Neural cell (in vitro differentiated cells): ENCODE results near the gene ACOX1. TPM values are rescaled to one million over a fixed set of nuclear protein-coding genes. Genes with fewer than 3 reads are reported as not detected.

ENCODE experiments used
- H2AFZ ChIP-seq: fragments of 200-600, 300-800 bp; sonication (generic), shearing (Covaris generic); 2 replicates; pipeline ENCODE4 v1.6.0; 2014; ENCODE audit warnings: low read depth, mild to moderate bottlenecking, antibody characterized with exemption, low read length, moderate library complexity
- H3F3A ChIP-seq: fragments of 200-600 bp; shearing (Covaris generic); 2 replicates; pipeline ENCODE4 v1.6.1; 2016; ENCODE audit warnings: mild to moderate bottlenecking, moderate library complexity, mixed read lengths, antibody characterized with exemption, low read length; ENCODE audit not compliant: insufficient read depth, poor library complexity, severe bottlenecking
- H3K27ac ChIP-seq: fragments of 200-600, 300-800 bp; sonication (generic), shearing (Covaris generic); 2 replicates; pipeline ENCODE4 v1.5.1; 2014; ENCODE audit warnings: mild to moderate bottlenecking, low read length, moderate library complexity
- H3K27me3 ChIP-seq: fragments of 300-800, 200-600 bp; sonication (generic), shearing (Covaris generic); 2 replicates; pipeline ENCODE4 v1.6.0; 2014; ENCODE audit warnings: mild to moderate bottlenecking, low read depth, low read length, moderate library complexity; ENCODE audit not compliant: insufficient read depth
- H3K36me3 ChIP-seq: fragments of 300-800, 200-600 bp; sonication (generic), shearing (Covaris generic); 2 replicates; pipeline ENCODE4 v1.5.1; 2014; ENCODE audit warnings: mild to moderate bottlenecking, antibody characterized with exemption, low read length, moderate library complexity; ENCODE audit not compliant: insufficient read depth
- H3K4me2 ChIP-seq: fragments of 300-800, 200-600 bp; sonication (generic), shearing (Covaris generic); 2 replicates; pipeline ENCODE4 v1.6.0; 2014; ENCODE audit warnings: mild to moderate bottlenecking, low read length
- H3K4me3 ChIP-seq: fragments of 300-800, 200-600 bp; sonication (generic), shearing (Covaris generic); 2 replicates; pipeline ENCODE4 v1.5.1; 2014; ENCODE audit warnings: mild to moderate bottlenecking, low read length, moderate library complexity
- H3K79me2 ChIP-seq: fragments of 200-600 bp; shearing (Covaris generic); replicated peaks from 2 replicates; pipeline ENCODE4 v1.6.0; 2014; ENCODE audit warnings: mild to moderate bottlenecking, low read length, moderate library complexity; ENCODE audit not compliant: insufficient read depth
- H3K9ac ChIP-seq: fragments of 300-800, 200-600 bp; sonication (generic), shearing (Covaris generic); 2 replicates; pipeline ENCODE4 v1.6.1; 2016; ENCODE audit warnings: mild to moderate bottlenecking, low read length, mixed read lengths
- H3K9me2 ChIP-seq: fragments of 200-600 bp; shearing (Covaris generic); 2 replicates; pipeline ENCODE4 v1.6.1; 2016; ENCODE audit warnings: mild to moderate bottlenecking, low read length, mixed read lengths; ENCODE audit not compliant: insufficient read depth
- H3K9me3 ChIP-seq: fragments of 200-600, 300-800 bp; sonication (generic), shearing (Covaris generic); 2 replicates; pipeline ENCODE4 v1.6.1; 2016; ENCODE audit warnings: mild to moderate bottlenecking, mixed run types, low read length, moderate library complexity, mixed read lengths
- H4K20me1 ChIP-seq: fragments of 200-600 bp; shearing (Covaris generic); 2 replicates; pipeline ENCODE4 v1.6.1; 2016; ENCODE audit warnings: mild to moderate bottlenecking, mixed run types; ENCODE audit not compliant: insufficient read depth
- CTCF ChIP-seq: fragments of 450-650 bp; IDR thresholded peaks from 2 replicates; pipeline ENCODE4 v1.5.1; 2014; ENCODE audit warnings: antibody characterized with exemption, mild to moderate bottlenecking, moderate library complexity; ENCODE audit not compliant: poor library complexity, severe bottlenecking
- EP300 ChIP-seq: fragments of 450-650 bp; conservative IDR thresholded peaks from 2 replicates; pipeline ENCODE4 v1.6.1; 2014; ENCODE audit warnings: antibody characterized with exemption, mild to moderate bottlenecking, moderate library complexity; ENCODE audit not compliant: poor library complexity, severe bottlenecking
- EZH2 ChIP-seq: fragments of 200-600, 300-800 bp; shearing (Covaris generic), sonication (generic); IDR thresholded peaks from 2 replicates; pipeline ENCODE4 v1.6.1; 2014; ENCODE audit warnings: antibody characterized with exemption, low read length, borderline replicate concordance, mild to moderate bottlenecking; ENCODE audit not compliant: insufficient read depth, poor library complexity, severe bottlenecking
- MXI1 ChIP-seq: fragments of 450-650 bp; conservative IDR thresholded peaks from 2 replicates; pipeline ENCODE4 v1.6.1; 2014; ENCODE audit warnings: antibody characterized with exemption, mild to moderate bottlenecking; ENCODE audit not compliant: poor library complexity, severe bottlenecking
- POLR2AphosphoS5 ChIP-seq: IDR thresholded peaks from 2 replicates; pipeline ENCODE4 v1.6.1; 2012
- RAD21 ChIP-seq: fragments of 450-650 bp; conservative IDR thresholded peaks from 2 replicates; pipeline ENCODE4 v1.6.1; 2014; ENCODE audit warnings: antibody characterized with exemption, mild to moderate bottlenecking, moderate library complexity
- REST ChIP-seq: IDR thresholded peaks from 2 replicates; pipeline ENCODE4 v1.6.1; 2012; ENCODE audit warnings: borderline replicate concordance
- SMC3 ChIP-seq: fragments of 450-650 bp; conservative IDR thresholded peaks from 2 replicates; pipeline ENCODE4 v1.6.1; 2014; ENCODE audit warnings: antibody characterized with exemption, mild to moderate bottlenecking, moderate library complexity; ENCODE audit not compliant: poor library complexity
- TAF1 ChIP-seq: IDR thresholded peaks from 2 replicates; pipeline ENCODE4 v1.6.1; 2012; ENCODE audit warnings: low read depth
- polyA plus RNA-seq: library from polyadenylated mRNA; depleted of rRNA; stranded (reverse); fragments of >200 nt; gene quantifications from 2 replicates; pipeline ENCODE4 v1.2.3, GENCODE V29; 2014

ACOX1 gene
- polyA plus RNA-seq, 1 donor from 2014 or later: 31.2 TPM

- no peaks in the 10 kb centered on the region for H3K9me3 ChIP-seq
- H2AFZ ChIP-seq: no peak overlapping the region
- H3K9me2 ChIP-seq: no peaks in the 10 kb centered on the region
- H3F3A ChIP-seq: no peaks in the 10 kb centered on the region
- no peak overlapping the region for H3K4me3 ChIP-seq
- H3K9ac ChIP-seq: no peak overlapping the region
- H3K27me3 ChIP-seq: no peaks in the 10 kb centered on the region
- no peak for TF ChIP-seq CTCF
- no peak for TF ChIP-seq TAF1
- TF ChIP-seq POLR2AphosphoS5: no peak
- no peak for TF ChIP-seq SMC3
- TF ChIP-seq MXI1: no peak
- H3K79me2 ChIP-seq: no peaks in the 10 kb centered on the region
- no peaks in the 10 kb centered on the region for H4K20me1 ChIP-seq
- H3K36me3 ChIP-seq: no peaks in the 10 kb centered on the region
- no peak overlapping the region for H3K27ac ChIP-seq
- no peak overlapping the region for H3K4me2 ChIP-seq
These were observed 69.1 kb downstream of the ACOX1 start for GRCh38 chr17:75909812-75910274.

GRCh38 chr17:75909051-75909811 is 69.7 kb downstream of the ACOX1 start:
- Histone ChIP-seq H4K20me1 (no peaks in the 10 kb centered on the region), H3K9me2 (no peaks in the 10 kb centered on the region), H3F3A (no peaks in the 10 kb centered on the region), H2AFZ (no peak overlapping the region), H3K9ac (no peak overlapping the region), H3K9me3 (no peaks in the 10 kb centered on the region), H3K4me2 (no peak overlapping the region), H3K4me3 (no peak overlapping the region), H3K27me3 (no peaks in the 10 kb centered on the region), H3K27ac (no peak overlapping the region), H3K36me3 (no peaks in the 10 kb centered on the region), H3K79me2 (no peaks in the 10 kb centered on the region)
- TF ChIP-seq SMC3: no peak
- no peak for TF ChIP-seq CTCF
- no peak for TF ChIP-seq RAD21
- no peak for TF ChIP-seq TAF1
- TF ChIP-seq EP300: no peak
- no peak for TF ChIP-seq POLR2AphosphoS5
- no peak for TF ChIP-seq MXI1
- TF ChIP-seq REST: no peak
- no peak for TF ChIP-seq EZH2
